OCI-LY7 (cell line): ENCODE measurements around the gene RTN4RL2.
"Not testable (repeated sequence)": the region's sequence is repeated elsewhere in the genome, so short reads cannot be mapped to it uniquely, and the experiment has no call there.

Experiments
- EZH2phosphoT487 ChIP-seq: fragments of 200-600 bp; sonication (generic); IDR thresholded peaks from 2 replicates; pipeline ENCODE4 v1.6.1; 2018; ENCODE audit warnings: low read depth, borderline replicate concordance, mild to moderate bottlenecking, mixed run types, antibody characterized with exemption, low read length, moderate library complexity, mixed read lengths
- TF ChIP-seq, protein P1 (sequence below): fragments of 200-600 bp; sonication (generic); conservative IDR thresholded peaks from 2 replicates; pipeline ENCODE4 v1.5.1; 2014; ENCODE audit warnings: mild to moderate bottlenecking, antibody characterized with exemption, low read length, moderate library complexity, mixed read lengths

DNA sequence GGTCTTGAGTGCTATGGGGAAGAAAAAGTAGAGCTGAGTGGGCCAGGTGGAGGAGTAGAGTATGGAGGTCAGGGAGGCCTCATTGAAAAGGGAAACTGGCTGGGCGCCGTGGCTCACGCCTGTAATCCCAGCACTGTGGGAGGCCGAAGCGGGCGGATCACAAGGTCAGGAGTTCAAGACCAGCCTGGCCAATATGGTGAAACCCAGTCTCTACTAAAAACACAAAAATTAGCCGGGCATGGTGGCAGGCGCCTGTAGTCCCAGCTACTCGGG is 15.3 kb upstream of the RTN4RL2 start:
- TF ChIP-seq, protein P1, sequence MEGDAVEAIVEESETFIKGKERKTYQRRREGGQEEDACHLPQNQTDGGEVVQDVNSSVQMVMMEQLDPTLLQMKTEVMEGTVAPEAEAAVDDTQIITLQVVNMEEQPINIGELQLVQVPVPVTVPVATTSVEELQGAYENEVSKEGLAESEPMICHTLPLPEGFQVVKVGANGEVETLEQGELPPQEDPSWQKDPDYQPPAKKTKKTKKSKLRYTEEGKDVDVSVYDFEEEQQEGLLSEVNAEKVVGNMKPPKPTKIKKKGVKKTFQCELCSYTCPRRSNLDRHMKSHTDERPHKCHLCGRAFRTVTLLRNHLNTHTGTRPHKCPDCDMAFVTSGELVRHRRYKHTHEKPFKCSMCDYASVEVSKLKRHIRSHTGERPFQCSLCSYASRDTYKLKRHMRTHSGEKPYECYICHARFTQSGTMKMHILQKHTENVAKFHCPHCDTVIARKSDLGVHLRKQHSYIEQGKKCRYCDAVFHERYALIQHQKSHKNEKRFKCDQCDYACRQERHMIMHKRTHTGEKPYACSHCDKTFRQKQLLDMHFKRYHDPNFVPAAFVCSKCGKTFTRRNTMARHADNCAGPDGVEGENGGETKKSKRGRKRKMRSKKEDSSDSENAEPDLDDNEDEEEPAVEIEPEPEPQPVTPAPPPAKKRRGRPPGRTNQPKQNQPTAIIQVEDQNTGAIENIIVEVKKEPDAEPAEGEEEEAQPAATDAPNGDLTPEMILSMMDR: not testable (repeated sequence)
- TF ChIP-seq EZH2phosphoT487: not testable (repeated sequence)
